Neural cell (in vitro differentiated cells): ENCODE data around the gene CAPN15.

Experiments
- CTCF ChIP-seq: fragments of 450-650 bp; IDR thresholded peaks from 2 replicates; pipeline ENCODE4 v1.5.1; 2014; ENCODE audit warnings: antibody characterized with exemption, mild to moderate bottlenecking, moderate library complexity; ENCODE audit not compliant: poor library complexity, severe bottlenecking
- EP300 ChIP-seq: fragments of 450-650 bp; conservative IDR thresholded peaks from 2 replicates; pipeline ENCODE4 v1.6.1; 2014; ENCODE audit warnings: antibody characterized with exemption, mild to moderate bottlenecking, moderate library complexity; ENCODE audit not compliant: poor library complexity, severe bottlenecking
- EZH2 ChIP-seq: fragments of 200-600, 300-800 bp; shearing (Covaris generic), sonication (generic); IDR thresholded peaks from 2 replicates; pipeline ENCODE4 v1.6.1; 2014; ENCODE audit warnings: antibody characterized with exemption, low read length, borderline replicate concordance, mild to moderate bottlenecking; ENCODE audit not compliant: insufficient read depth, poor library complexity, severe bottlenecking
- MXI1 ChIP-seq: fragments of 450-650 bp; conservative IDR thresholded peaks from 2 replicates; pipeline ENCODE4 v1.6.1; 2014; ENCODE audit warnings: antibody characterized with exemption, mild to moderate bottlenecking; ENCODE audit not compliant: poor library complexity, severe bottlenecking
- POLR2AphosphoS5 ChIP-seq: IDR thresholded peaks from 2 replicates; pipeline ENCODE4 v1.6.1; 2012
- RAD21 ChIP-seq: fragments of 450-650 bp; conservative IDR thresholded peaks from 2 replicates; pipeline ENCODE4 v1.6.1; 2014; ENCODE audit warnings: antibody characterized with exemption, mild to moderate bottlenecking, moderate library complexity
- REST ChIP-seq: IDR thresholded peaks from 2 replicates; pipeline ENCODE4 v1.6.1; 2012; ENCODE audit warnings: borderline replicate concordance
- SMC3 ChIP-seq: fragments of 450-650 bp; conservative IDR thresholded peaks from 2 replicates; pipeline ENCODE4 v1.6.1; 2014; ENCODE audit warnings: antibody characterized with exemption, mild to moderate bottlenecking, moderate library complexity; ENCODE audit not compliant: poor library complexity
- TAF1 ChIP-seq: IDR thresholded peaks from 2 replicates; pipeline ENCODE4 v1.6.1; 2012; ENCODE audit warnings: low read depth

GRCh38 chr16:576823-577201 is 49.3 kb downstream of the CAPN15 start:
- TF ChIP-seq POLR2AphosphoS5 (no peak), EP300 (no peak), CTCF (no peak), MXI1 (no peak), EZH2 (no peak), REST (no peak), SMC3 (no peak), TAF1 (no peak), RAD21 (no peak)
